Thoracic aorta (tissue), 2 donors: ENCODE measurements around the gene EEPD1. TPM values are rescaled to one million over a fixed set of nuclear protein-coding genes. Genes with fewer than 3 reads are reported as not detected.
"Not testable (repeated sequence)": the region's sequence is repeated elsewhere in the genome, so short reads cannot be mapped to it uniquely, and the experiment has no call there.

Experiments
- ATAC-seq: fragments of 150-250 bp; one replicate; pipeline ENCODE4 v1.8.0; 2017; ENCODE audit warnings: low read depth; ENCODE audit not compliant: insufficient number of reproducible peaks, low FRiP score
- DNase-seq: peaks from one replicate; pipeline ENCODE4 v3.0.0-alpha.2; 2020; ENCODE audit warnings: low spot score
- H3K27ac ChIP-seq, 2 donors: fragments of 200-600 bp; sonication (generic); 1 replicate in 1 of 2; 2 replicates in 1 of 2; pipeline ENCODE4 v1.5.1; 2016; ENCODE audit warnings: mild to moderate bottlenecking in 2 of 2, moderate library complexity in 2 of 2
- H3K27me3 ChIP-seq: fragments of 200-600 bp; sonication (generic); replicated peaks from 2 replicates; pipeline ENCODE4 v1.6.0; 2016; ENCODE audit warnings: mild to moderate bottlenecking; ENCODE audit not compliant: insufficient read depth
- H3K36me3 ChIP-seq: fragments of 200-600 bp; sonication (generic); one replicate; pipeline ENCODE4 v1.5.1; 2016
- H3K4me1 ChIP-seq, 2 donors: fragments of 200-600 bp; sonication (generic); 1 replicate in 1 of 2; 2 replicates in 1 of 2; pipeline versions ENCODE4 v1.5.1 to v1.6.0; 2016; ENCODE audit warnings: low read depth in 2 of 2, mild to moderate bottlenecking in 1 of 2; ENCODE audit not compliant: control insufficient read depth in 1 of 2
- H3K4me3 ChIP-seq: fragments of 200-600 bp; sonication (generic); 2 replicates; pipeline ENCODE4 v1.5.1; 2016; ENCODE audit warnings: mild to moderate bottlenecking
- H3K9me3 ChIP-seq: fragments of 200-600 bp; sonication (generic); 2 replicates; pipeline ENCODE4 v1.5.1; 2016
- CTCF ChIP-seq: fragments of 200-600 bp; sonication (generic); IDR thresholded peaks from one replicate; pipeline ENCODE4 v1.5.1; 2019; ENCODE audit warnings: antibody characterized with exemption
- total RNA-seq, 2 donors: library from RNA; depleted of rRNA; stranded (reverse); fragments of >200 nt; gene quantifications; one replicate each; pipeline versions ENCODE4 v1.1.0 to v1.2.3, GENCODE V29; 2016

EEPD1 gene
- total RNA-seq, 2 donors from 2014 or later = 14.6 to 17.4 TPM

DNA sequence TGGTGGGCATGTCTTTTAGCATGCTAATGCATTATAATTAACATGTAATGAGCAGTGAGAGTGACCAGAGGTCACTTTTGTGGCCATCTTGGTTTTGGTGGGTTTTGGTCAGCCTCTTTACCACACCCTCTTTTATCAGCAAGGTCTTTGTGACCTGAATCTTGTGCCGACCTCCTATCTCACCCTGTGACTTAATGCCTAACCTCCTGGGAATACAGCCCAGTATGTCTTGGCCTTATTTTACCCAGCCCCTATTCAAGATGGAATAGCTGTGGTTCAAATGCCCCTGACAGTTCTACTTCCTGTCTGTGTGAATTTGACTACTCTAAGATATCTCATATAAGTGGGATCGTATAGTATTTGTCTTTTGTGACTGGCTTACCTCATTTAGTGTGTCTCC is 85.1 kb downstream of the EEPD1 start:
- DNase-seq (no peak), ATAC-seq (no peak)
- H3K27me3 ChIP-seq = no peaks in the 10 kb centered on the region
- H3K4me3 ChIP-seq = no peak overlapping the region
- TF ChIP-seq CTCF = no peak
- peaks cover 0 to 9% of the 10 kb centered on the region in 2 donors for H3K4me1 ChIP-seq
- no peaks in the 10 kb centered on the region for H3K9me3 ChIP-seq
- H3K36me3 ChIP-seq = no peaks in the 10 kb centered on the region
- H3K27ac ChIP-seq = no peak overlapping the region

GRCh38 chr7:36243356-36243755 is 90.3 kb downstream of the EEPD1 start:
- peaks cover 20 to 32% of the 10 kb centered on the region in 2 donors for H3K4me1 ChIP-seq
- not testable (repeated sequence) for H3K36me3 ChIP-seq, DNase-seq, H3K27me3 ChIP-seq, H3K4me3 ChIP-seq, H3K9me3 ChIP-seq, H3K27ac ChIP-seq, ATAC-seq

GRCh38 chr7:36244001-36244400 is 90.9 kb downstream of the EEPD1 start:
- not testable (repeated sequence) for H3K36me3 ChIP-seq, ATAC-seq, H3K27me3 ChIP-seq, H3K4me3 ChIP-seq, H3K9me3 ChIP-seq, DNase-seq
- Histone ChIP-seq H3K27ac (peak overlapping the region in 1 of 2 donors; percentile 78), H3K4me1 (peaks cover 20 to 32% of the 10 kb centered on the region in 2 donors)

DNA sequence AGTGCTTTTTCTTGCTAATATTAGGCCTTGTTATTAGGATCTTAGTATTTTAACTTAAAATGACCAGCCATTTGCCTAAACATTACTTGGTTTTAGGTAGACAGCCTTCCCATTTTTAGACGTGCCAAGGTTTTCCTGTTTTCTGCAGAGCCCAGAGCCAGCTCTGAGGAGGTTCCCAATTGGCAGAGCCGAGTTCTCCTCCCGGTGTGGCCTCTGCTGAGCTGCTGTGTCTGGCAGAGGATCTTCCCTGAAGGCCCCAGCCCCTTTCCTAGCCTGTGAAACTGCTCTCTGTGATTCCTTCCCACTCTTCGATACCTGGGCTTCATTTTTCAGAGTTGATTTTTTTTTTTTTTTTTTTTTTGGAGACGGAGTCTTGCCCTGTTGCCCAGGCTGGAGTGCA is 91.4 kb downstream of the EEPD1 start:
- Histone ChIP-seq H3K9me3 (no peaks in the 10 kb centered on the region), H3K27me3 (no peaks in the 10 kb centered on the region), H3K36me3 (no peaks in the 10 kb centered on the region), H3K4me3 (no peak overlapping the region), H3K4me1 (peaks cover 20 to 32% of the 10 kb centered on the region in 2 donors), H3K27ac (peak overlapping the region; percentile 38 to 78)
- no peak for ATAC-seq
- TF ChIP-seq CTCF = no peak
- DNase-seq = no peak

- no peaks in the 10 kb centered on the region for H3K36me3 ChIP-seq
- H3K4me1 ChIP-seq = peaks cover 20 to 32% of the 10 kb centered on the region in 2 donors
- TF ChIP-seq CTCF = no peak
- ATAC-seq (peak; percentile 47), DNase-seq (no peak)
- no peaks in the 10 kb centered on the region for H3K9me3 ChIP-seq
- H3K27ac ChIP-seq = peak overlapping the region; percentile 75 to 78
- H3K27me3 ChIP-seq = no peaks in the 10 kb centered on the region
- no peak overlapping the region for H3K4me3 ChIP-seq
Observed at GRCh38 chr7:36245684-36246299, 92.7 kb downstream of the EEPD1 start.

GRCh38 chr7:36249091-36249490 is 96.0 kb downstream of the EEPD1 start:
- peaks cover 20 to 32% of the 10 kb centered on the region in 2 donors for H3K4me1 ChIP-seq

More at GRCh38 chr7:36249091-36249490, 96.0 kb downstream of the EEPD1 start:
- no peaks in the 10 kb centered on the region for H3K36me3 ChIP-seq
- H3K27ac ChIP-seq = no peak overlapping the region
- H3K4me3 ChIP-seq = no peak overlapping the region
- DNase-seq (no peak), ATAC-seq (no peak)
- no peaks in the 10 kb centered on the region for H3K27me3 ChIP-seq
- H3K9me3 ChIP-seq = no peaks in the 10 kb centered on the region
- no peak for TF ChIP-seq CTCF
